HepG2 (cell line): ENCODE results near the gene TGFBRAP1. TPM values are rescaled to one million over a fixed set of nuclear protein-coding genes. Genes with fewer than 3 reads are reported as not detected.

Source experiments
- ATAC-seq: fragments of 200-7000 bp; cut with Tn5 transposase; 3 replicates; pipeline ENCODE4 v1.9.1; 2020; ENCODE audit warnings: mild to moderate bottlenecking, moderate library complexity
- BruUV-seq: library from RNA; stranded (reverse); fragments of 400-500 nt; replicated peaks from 2 replicates; lab custom pipeline; 2021; lab: Mats Ljungman, UMichigan
- CTCF ChIA-PET: fragments of 300-600 bp; formaldehyde crosslinking; extraction: SDS; loops from one replicate; lab custom pipeline; 2021; ENCODE audit warnings: low total read pairs, inconsistent platforms, low intra/inter-chr PET ratio; lab: Yijun Ruan, JAX
- POLR2A ChIA-PET: fragments of 350-600 bp; sonication (Branson Sonifier 250); formaldehyde crosslinking; loops from one replicate; lab custom pipeline; 2020; ENCODE audit warnings: antibody characterized with exemption, inconsistent platforms; lab: Yijun Ruan, JAX
- DNase-seq: peaks from one replicate; pipeline ENCODE4 v3.0.0-alpha.2; 2015; ENCODE audit warnings: low spot score
- FAIRE-seq: peaks from 3 replicates; lab custom pipeline; 2011; peaks lifted over from hg19 to GRCh38; lab: Jason Lieb, UNC
- H2AFZ ChIP-seq: one replicate; pipeline ENCODE4 v1.6.1; 2011; ENCODE audit warnings: low read length, inconsistent platforms
- H3K27ac ChIP-seq: fragments of 300-600 bp; 3 replicates; pipeline ENCODE4 v1.8.0; 2011; ENCODE audit warnings: mixed run types, mild to moderate bottlenecking, mixed read lengths, low read length, inconsistent platforms; ENCODE audit not compliant: insufficient read depth; ENCODE audit errors: extremely low read length
- H3K27me3 ChIP-seq, 2 experiments: fragments of 200-600 bp in 1 of 2; 2 replicates in 1 of 2; 3 replicates in 1 of 2; pipeline versions ENCODE4 v1.6.0 to v1.8.0; 2011; ENCODE audit warnings: low read length in 2 of 2, mild to moderate bottlenecking in 2 of 2, moderate library complexity in 2 of 2, inconsistent platforms in 1 of 2; ENCODE audit not compliant: insufficient read depth in 2 of 2, control insufficient read depth in 1 of 2
- H3K36me3 ChIP-seq, 2 experiments: fragments of 200-600 bp in 1 of 2; replicated peaks in 1 of 2; 2 replicates in 1 of 2; 3 replicates in 1 of 2; pipeline versions ENCODE4 v1.5.1 to v1.8.0; 2011; ENCODE audit warnings: low read length in 2 of 2, inconsistent platforms in 1 of 2; ENCODE audit not compliant: insufficient read depth in 2 of 2, control insufficient read depth in 1 of 2
- H3K4me1 ChIP-seq: 2 replicates; pipeline ENCODE4 v1.5.1; 2012; ENCODE audit warnings: low read length, inconsistent platforms; ENCODE audit not compliant: insufficient read depth
- H3K4me2 ChIP-seq: 2 replicates; pipeline ENCODE4 v1.6.0; 2011; ENCODE audit warnings: low read depth, low read length, inconsistent platforms
- H3K4me3 ChIP-seq, 3 experiments: fragments of 200-600 bp in 1 of 3; sonication (generic), shearing (Covaris generic) in 1 of 3; replicated peaks in 1 of 3; 2 replicates each; pipeline ENCODE4 v1.5.1; 2011 to 2016; ENCODE audit warnings: low read length in 3 of 3, inconsistent platforms in 2 of 3, low read depth in 2 of 3, mild to moderate bottlenecking in 2 of 3, control low read depth in 1 of 3, mixed read lengths in 1 of 3; ENCODE audit not compliant: insufficient read depth in 1 of 3
- H3K79me2 ChIP-seq: one replicate; pipeline ENCODE4 v1.6.1; 2011; ENCODE audit warnings: low read length, inconsistent platforms; ENCODE audit not compliant: insufficient read depth
- H3K9ac ChIP-seq: 2 replicates; pipeline ENCODE4 v1.6.0; 2011; ENCODE audit warnings: mild to moderate bottlenecking, low read depth, low read length, inconsistent platforms; ENCODE audit not compliant: insufficient read depth
- H3K9me3 ChIP-seq: 2 replicates; pipeline ENCODE4 v1.5.1; 2012; ENCODE audit warnings: mild to moderate bottlenecking, low read length
- H4K20me1 ChIP-seq: 2 replicates; pipeline ENCODE4 v1.6.0; 2011; ENCODE audit warnings: inconsistent platforms, mild to moderate bottlenecking, low read length, moderate library complexity; ENCODE audit not compliant: insufficient read depth
- ARNT ChIP-seq: fragments of 450-650 bp; IDR thresholded peaks from 2 replicates; pipeline ENCODE4 v1.6.1; 2017
- CEBPG ChIP-seq: IDR thresholded peaks from 2 replicates; pipeline ENCODE4 v1.6.1; 2016
- CENPT ChIP-seq: sonication (generic); formaldehyde crosslinking; IDR thresholded peaks from 2 replicates; pipeline ENCODE4 v1.8.0; 2022; ENCODE audit warnings: low read depth, mild to moderate bottlenecking, moderate library complexity, missing genetic modification reagents
- FOXA1 ChIP-seq, 2 experiments: fragments of 450-650 bp in 1 of 2; sonication (generic) in 1 of 2; formaldehyde crosslinking in 1 of 2; IDR thresholded peaks; 2 replicates each; pipeline versions ENCODE4 v1.4.0 to v1.6.1; 2016 to 2020; ENCODE audit warnings: missing genetic modification reagents in 1 of 2
- FOXA3 ChIP-seq: IDR thresholded peaks from 2 replicates; pipeline ENCODE4 v1.6.1; 2016; ENCODE audit warnings: missing genetic modification reagents, missing compliant biosample characterization
- GTF3A ChIP-seq: sonication (generic); formaldehyde crosslinking; conservative IDR thresholded peaks from 2 replicates; pipeline ENCODE4 v1.4.0; 2020; ENCODE audit warnings: mild to moderate bottlenecking, missing genetic modification reagents
- HNRNPK ChIP-seq: fragments of 200-400 bp; formaldehyde crosslinking; IDR thresholded peaks from 2 replicates; pipeline ENCODE4 v1.6.1; 2018; ENCODE audit warnings: low read length, low read depth, moderate library complexity, mild to moderate bottlenecking; ENCODE audit not compliant: poor library complexity, severe bottlenecking
- HOXA5 ChIP-seq: sonication (generic); formaldehyde crosslinking; IDR thresholded peaks from 2 replicates; pipeline ENCODE4 v1.4.0; 2020; ENCODE audit warnings: missing genetic modification reagents
- KAT8 ChIP-seq: IDR thresholded peaks from 2 replicates; pipeline ENCODE4 v1.6.1; 2016; ENCODE audit warnings: missing genetic modification reagents, missing compliant biosample characterization
- KLF6 ChIP-seq: IDR thresholded peaks from 2 replicates; pipeline ENCODE4 v1.8.0; 2016; ENCODE audit warnings: missing biosample characterization, missing genetic modification reagents
- MAFF ChIP-seq: IDR thresholded peaks from 2 replicates; pipeline ENCODE4 v1.6.1; 2011; ENCODE audit warnings: low read depth, low read length, improper control_type of control experiment
- MED8 ChIP-seq: sonication (generic); formaldehyde crosslinking; IDR thresholded peaks from 2 replicates; pipeline ENCODE4 v1.8.1; 2023; ENCODE audit warnings: mild to moderate bottlenecking, missing genetic modification reagents; ENCODE audit not compliant: insufficient replicate concordance
- MIXL1 ChIP-seq: IDR thresholded peaks from 2 replicates; pipeline ENCODE4 v1.6.1; 2016
- NFYB ChIP-seq: sonication (generic); formaldehyde crosslinking; IDR thresholded peaks from 2 replicates; pipeline ENCODE4 v1.4.0; 2020; ENCODE audit warnings: missing genetic modification reagents
- PLRG1 ChIP-seq: fragments of 450-650 bp; conservative IDR thresholded peaks from 2 replicates; pipeline ENCODE4 v1.6.1; 2016
- RXRB ChIP-seq: IDR thresholded peaks from 2 replicates; pipeline ENCODE4 v1.6.1; 2016; ENCODE audit warnings: borderline replicate concordance, missing genetic modification reagents, missing compliant biosample characterization
- SAP130 ChIP-seq: IDR thresholded peaks from 2 replicates; pipeline ENCODE4 v1.6.1; 2016; ENCODE audit warnings: low read depth
- SMYD3 ChIP-seq: sonication (generic); formaldehyde crosslinking; IDR thresholded peaks from 2 replicates; pipeline ENCODE4 v1.8.1; 2023; ENCODE audit warnings: mild to moderate bottlenecking, missing genetic modification reagents
- SOX5 ChIP-seq: IDR thresholded peaks from 2 replicates; pipeline ENCODE4 v1.6.1; 2016; ENCODE audit warnings: borderline replicate concordance
- TAF15 ChIP-seq: fragments of 200-400 bp; formaldehyde crosslinking; IDR thresholded peaks from one replicate; pipeline ENCODE4 v1.6.1; 2018; ENCODE audit warnings: mild to moderate bottlenecking, low read depth, low read length; ENCODE audit not compliant: poor library complexity, severe bottlenecking
- THAP11 ChIP-seq: IDR thresholded peaks from 2 replicates; pipeline ENCODE4 v1.6.1; 2016; ENCODE audit warnings: missing biosample characterization, missing genetic modification reagents
- ZNF557 ChIP-seq: sonication (generic); formaldehyde crosslinking; IDR thresholded peaks from 2 replicates; pipeline ENCODE4 v1.4.0; 2020; ENCODE audit warnings: missing genetic modification reagents
- ZSCAN30 ChIP-seq: sonication (generic); formaldehyde crosslinking; IDR thresholded peaks from 2 replicates; pipeline ENCODE4 v1.5.0; 2020; ENCODE audit warnings: mild to moderate bottlenecking, missing genetic modification reagents
- WGBS: methylation state at CpG from one replicate; pipeline ENCODE4 v1.1.6; 2017; ENCODE audit warnings: low lambda C conversion rate; 5-methylcytosine and 5-hydroxymethylcytosine counted together
- in situ Hi-C: cut with HindIII; loops from 2 replicates; pipeline ENCODE4 v1.10.0; 2017; ENCODE audit warnings: low pct_unique_long_range_greater_than_20kb; ENCODE audit not compliant: extremely low pct_ligation_motif_present
- intact Hi-C: fragments of 100-400 bp; cut with micrococcal nuclease; formaldehyde crosslinking; loops from one replicate; pipeline ENCODE4 v1.10.0; 2022; ENCODE audit not compliant: unreplicated experiment
- polyA plus RNA-seq, 8 experiments: library from polyadenylated mRNA; depleted of rRNA in 3 of 8; stranded (reverse) in 7 of 8; unstranded in 1 of 8; fragments of >200 nt; fragmentation: Illumina TruSeq in 4 of 8; extraction: Trizol in 4 of 8; gene quantifications; 2 replicates each; pipeline versions ENCODE4 v1.2.1 to v1.2.3, GENCODE V29; 2011 to 2016; ENCODE audit warnings: low read depth in 4 of 8, missing spikeins in 1 of 8, mixed read lengths in 1 of 8; ENCODE audit not compliant: insufficient read depth in 1 of 8
- total RNA-seq, 5 experiments: library from RNA; depleted of rRNA; stranded (reverse); fragments of >200 nt; fragmentation: Illumina TruSeq; extraction: Trizol; gene quantifications; 2 replicates each; pipeline ENCODE4 v1.2.3, GENCODE V29; 2016; ENCODE audit warnings: low read depth in 1 of 5
- TF ChIP-seq, protein P1 (sequence below): sonication (generic); formaldehyde crosslinking; IDR thresholded peaks from 2 replicates; pipeline ENCODE4 v1.4.0; 2020; ENCODE audit warnings: mild to moderate bottlenecking, missing genetic modification reagents
- TF ChIP-seq, protein P2 (sequence below): sonication (generic); formaldehyde crosslinking; IDR thresholded peaks from 2 replicates; pipeline ENCODE4; 2020; ENCODE audit warnings: missing genetic modification reagents, mild to moderate bottlenecking, borderline replicate concordance

TGFBRAP1 gene
- total and polyA plus RNA-seq, 2 of the 13 experiments (the other 11 are each of a cell fraction or from before 2014, with no cell fraction given): 12.7 to 22.9 TPM

DNA sequence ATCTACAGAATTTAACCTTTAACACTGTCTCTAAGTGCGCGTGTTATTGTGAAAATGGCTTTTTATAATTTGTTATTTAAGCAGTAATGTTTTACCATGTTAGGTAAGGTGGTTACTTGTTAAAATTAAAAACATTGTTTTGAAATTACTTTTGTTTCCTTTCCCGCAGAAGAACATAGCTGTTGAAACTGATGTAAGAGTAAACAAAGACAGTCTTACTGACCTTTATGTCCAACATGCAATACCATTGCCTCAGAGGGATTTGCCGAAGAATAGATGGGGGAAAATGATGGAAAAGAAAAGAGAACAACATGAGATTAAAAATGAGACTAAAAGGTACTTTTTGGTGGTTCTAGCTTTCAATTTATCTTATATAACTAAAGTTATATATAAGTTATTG is 9.9 kb upstream of the TGFBRAP1 start:
- H3K4me3 ChIP-seq: peak overlapping the region; percentile 85 to 100 (median 99); a peak in 5 of 6 replicates
- H3K9ac ChIP-seq: peak overlapping the region; percentile 100
- POLR2A ChIA-PET: interaction anchor here (6.5 kb wide), 1 partner anchor 10 kb away, joined by 43 read pairs; the partner anchor contains the start of gene TGFBRAP1
- in situ Hi-C loops: loop anchor here (25.0 kb wide), 1 partner anchor 848 kb away; the partner anchor contains the start of gene UXS1
- 43% methylated on average over 4 of the region's 4 CpGs for WGBS
- peaks cover 0 to 7% of the 10 kb centered on the region in 2 experiments; a peak in 2 of 5 replicates for H3K27me3 ChIP-seq
- no TSS peak for BruUV-seq
- peaks cover 18 to 40% of the 10 kb centered on the region in 2 experiments for H3K36me3 ChIP-seq
- peaks cover 38% of the 10 kb centered on the region for H3K4me1 ChIP-seq
- FAIRE-seq (no peak), DNase-seq (no peak), ATAC-seq (no peak)
- H2AFZ ChIP-seq: no peak overlapping the region
- peak overlapping the region; percentile 100 for H3K27ac ChIP-seq
- CTCF ChIA-PET: no interaction called here
- peaks cover 8% of the 10 kb centered on the region; the same call in 1 of the 2 replicates for H4K20me1 ChIP-seq
- no peaks in the 10 kb centered on the region for H3K9me3 ChIP-seq
- peak overlapping the region; percentile 89 for H3K4me2 ChIP-seq
- peaks cover 54% of the 10 kb centered on the region for H3K79me2 ChIP-seq
- intact Hi-C loops: no loop called here
- TF ChIP-seq SOX5 (CRISPR knock-in tag): 0 out of 2 replicates have a peak, but pooled peaks have one; percentile 5
- no peak for TF ChIP-seq GTF3A (CRISPR knock-in tag)
- TF ChIP-seq HNRNPK: no peak
- no peak for TF ChIP-seq MED8 (CRISPR knock-in tag)
- no peak for TF ChIP-seq MAFF
- TF ChIP-seq SMYD3 (CRISPR knock-in tag): no peak
- TF ChIP-seq CEBPG (CRISPR knock-in tag): peak; percentile 49; the same call in 1 of the 2 replicates
- TF ChIP-seq KAT8 (CRISPR knock-in tag): peak; percentile 26; the same call in 1 of the 2 replicates
- TF ChIP-seq PLRG1: no peak
- TF ChIP-seq NFYB (CRISPR knock-in tag): no peak
- TF ChIP-seq THAP11: 0 out of 2 replicates have a peak, but pooled peaks have one; percentile 14
- TF ChIP-seq, protein P1, sequence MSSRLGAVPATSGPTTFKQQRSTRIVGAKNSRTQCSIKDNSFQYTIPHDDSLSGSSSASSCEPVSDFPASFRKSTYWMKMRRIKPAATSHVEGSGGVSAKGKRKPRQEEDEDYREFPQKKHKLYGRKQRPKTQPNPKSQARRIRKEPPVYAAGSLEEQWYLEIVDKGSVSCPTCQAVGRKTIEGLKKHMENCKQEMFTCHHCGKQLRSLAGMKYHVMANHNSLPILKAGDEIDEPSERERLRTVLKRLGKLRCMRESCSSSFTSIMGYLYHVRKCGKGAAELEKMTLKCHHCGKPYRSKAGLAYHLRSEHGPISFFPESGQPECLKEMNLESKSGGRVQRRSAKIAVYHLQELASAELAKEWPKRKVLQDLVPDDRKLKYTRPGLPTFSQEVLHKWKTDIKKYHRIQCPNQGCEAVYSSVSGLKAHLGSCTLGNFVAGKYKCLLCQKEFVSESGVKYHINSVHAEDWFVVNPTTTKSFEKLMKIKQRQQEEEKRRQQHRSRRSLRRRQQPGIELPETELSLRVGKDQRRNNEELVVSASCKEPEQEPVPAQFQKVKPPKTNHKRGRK (CRISPR knock-in tag): no peak
- TF ChIP-seq, protein P2, sequence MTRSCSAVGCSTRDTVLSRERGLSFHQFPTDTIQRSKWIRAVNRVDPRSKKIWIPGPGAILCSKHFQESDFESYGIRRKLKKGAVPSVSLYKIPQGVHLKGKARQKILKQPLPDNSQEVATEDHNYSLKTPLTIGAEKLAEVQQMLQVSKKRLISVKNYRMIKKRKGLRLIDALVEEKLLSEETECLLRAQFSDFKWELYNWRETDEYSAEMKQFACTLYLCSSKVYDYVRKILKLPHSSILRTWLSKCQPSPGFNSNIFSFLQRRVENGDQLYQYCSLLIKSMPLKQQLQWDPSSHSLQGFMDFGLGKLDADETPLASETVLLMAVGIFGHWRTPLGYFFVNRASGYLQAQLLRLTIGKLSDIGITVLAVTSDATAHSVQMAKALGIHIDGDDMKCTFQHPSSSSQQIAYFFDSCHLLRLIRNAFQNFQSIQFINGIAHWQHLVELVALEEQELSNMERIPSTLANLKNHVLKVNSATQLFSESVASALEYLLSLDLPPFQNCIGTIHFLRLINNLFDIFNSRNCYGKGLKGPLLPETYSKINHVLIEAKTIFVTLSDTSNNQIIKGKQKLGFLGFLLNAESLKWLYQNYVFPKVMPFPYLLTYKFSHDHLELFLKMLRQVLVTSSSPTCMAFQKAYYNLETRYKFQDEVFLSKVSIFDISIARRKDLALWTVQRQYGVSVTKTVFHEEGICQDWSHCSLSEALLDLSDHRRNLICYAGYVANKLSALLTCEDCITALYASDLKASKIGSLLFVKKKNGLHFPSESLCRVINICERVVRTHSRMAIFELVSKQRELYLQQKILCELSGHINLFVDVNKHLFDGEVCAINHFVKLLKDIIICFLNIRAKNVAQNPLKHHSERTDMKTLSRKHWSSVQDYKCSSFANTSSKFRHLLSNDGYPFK (CRISPR knock-in tag): no peak
- no peak for TF ChIP-seq ZSCAN30 (CRISPR knock-in tag)
- peak; percentile 75 for TF ChIP-seq FOXA3 (CRISPR knock-in tag)
- no peak for TF ChIP-seq FOXA1 (IDR thresholded peaks at IDR 0.05)
- peak; percentile 57 for TF ChIP-seq FOXA1 (CRISPR knock-in tag; IDR thresholded peaks at IDR 0.05)
- TF ChIP-seq CENPT (CRISPR knock-in tag): no peak
- TF ChIP-seq KLF6 (CRISPR knock-in tag): no peak
- TF ChIP-seq ZNF557 (CRISPR knock-in tag): no peak
- TF ChIP-seq ARNT: no peak
- TF ChIP-seq MIXL1 (CRISPR knock-in tag): no peak
- no peak for TF ChIP-seq TAF15
- TF ChIP-seq HOXA5 (CRISPR knock-in tag): no peak
- 0 out of 2 replicates have a peak, but pooled peaks have one; percentile 2 for TF ChIP-seq RXRB (CRISPR knock-in tag)
- TF ChIP-seq SAP130: peak; percentile 30; the same call in 1 of the 2 replicates
